ENCODE measurements around the gene CSTPP1.
"Not testable (repeated sequence)": the region's sequence is repeated elsewhere in the genome, so short reads cannot be mapped to it uniquely, and the experiment has no call there.

Gene CSTPP1

GRCh38 chr11:47185305-47186075 is 248.9 kb downstream of the CSTPP1 start:
- Histone ChIP-seq H3K36me3 (ENCODE audit: insufficient read depth, insufficient read length, low read length) (peaks cover 32% of the 10 kb centered on the region), H3K9ac (ENCODE audit: insufficient read length, low read depth) (peak overlapping the region; percentile 95), H3K9me3 (ENCODE audit: insufficient read depth, low read length) (no peaks in the 10 kb centered on the region), H3K4me1 (ENCODE audit: insufficient read depth, insufficient read length) (peaks cover 25% of the 10 kb centered on the region), H3K4me3 (ENCODE audit: insufficient read length, low read depth) (peak overlapping the region; percentile 80), H3K27me3 (ENCODE audit: insufficient read depth, insufficient read length) (no peaks in the 10 kb centered on the region)
- no peak for DNase-seq (ENCODE audit: low read depth, low spot score)
- TF ChIP-seq ZNF274 (IDR thresholded peaks at IDR 0.05; ENCODE audit: low read depth, low read length) = no peak
- no peak for TF ChIP-seq YY1 (IDR thresholded peaks at IDR 0.05; ENCODE audit: insufficient read depth, insufficient read length)
- TF ChIP-seq SUZ12 (IDR thresholded peaks at IDR 0.05; ENCODE audit: extremely low read depth, insufficient read depth, insufficient read length) = no peak

GRCh38 chr11:47186076-47186699 is 249.6 kb downstream of the CSTPP1 start, which contains the start of gene PACSIN3:
Gene PACSIN3, minus strand, starts transcription at chr11:47186434. Its CDS starts 3,707 bp downstream, at chr11:47182727.
- TF ChIP-seq SUZ12 (IDR thresholded peaks at IDR 0.05; ENCODE audit: extremely low read depth, insufficient read depth, insufficient read length) (no peak), YY1 (IDR thresholded peaks at IDR 0.05; ENCODE audit: insufficient read depth, insufficient read length) (no peak), ZNF274 (IDR thresholded peaks at IDR 0.05; ENCODE audit: low read depth, low read length) (no peak)
- no peak for DNase-seq (ENCODE audit: low read depth, low spot score)
- peak within 1 kb of the TSS; percentile 95 for H3K9ac ChIP-seq (ENCODE audit: insufficient read length, low read depth)

DNA sequence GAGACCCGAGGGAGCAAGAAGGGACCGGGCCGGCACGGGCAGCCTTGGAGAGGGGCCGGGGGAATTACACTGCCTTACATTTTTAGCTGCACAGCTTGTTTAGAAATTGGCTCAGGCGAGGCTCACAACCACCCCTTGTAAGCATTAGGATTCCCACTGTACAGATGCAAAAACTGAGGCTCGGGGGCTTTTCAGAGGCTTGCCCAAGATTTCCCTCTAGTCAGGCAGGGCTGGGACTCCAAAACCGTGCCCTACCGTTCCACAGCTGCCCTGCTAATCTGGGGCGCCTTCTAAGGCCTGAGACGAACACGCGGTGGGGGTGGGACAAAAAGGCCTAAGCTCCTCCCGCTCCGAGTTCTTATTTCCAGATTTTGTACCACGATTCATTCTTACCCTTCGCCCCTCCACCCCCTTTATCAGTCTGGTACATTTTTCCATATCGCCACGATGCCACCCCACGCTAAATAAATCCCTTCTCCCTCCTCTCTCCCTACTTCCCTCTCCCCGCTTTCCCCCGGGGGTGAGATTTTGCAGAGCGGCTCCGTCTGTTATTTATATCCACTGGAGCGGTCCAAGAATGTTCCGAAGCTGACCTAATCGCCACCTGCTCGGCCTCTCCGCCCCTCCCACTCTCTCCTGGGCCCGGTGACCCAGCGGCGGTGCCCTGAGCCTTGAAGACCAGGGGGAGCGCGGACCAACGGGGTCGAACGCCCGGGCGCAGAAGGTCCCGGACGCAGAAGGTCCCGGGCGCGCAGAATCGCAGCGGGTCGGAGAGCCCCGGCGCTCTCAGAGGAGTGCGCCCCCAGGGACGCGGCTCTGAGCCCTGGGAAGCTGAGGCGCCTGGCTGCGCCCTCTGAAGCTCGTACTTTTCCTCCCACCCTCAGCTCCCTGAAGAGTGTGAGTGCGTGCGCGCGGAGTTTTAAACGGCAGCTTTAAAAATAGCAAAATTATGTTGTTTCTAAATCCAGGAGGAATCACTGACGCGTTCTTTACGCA is 250.4 kb downstream of the CSTPP1 start:
- H3K27me3 ChIP-seq (ENCODE audit: insufficient read depth, insufficient read length) = no peaks in the 10 kb centered on the region
- peaks cover 27% of the 10 kb centered on the region for H3K4me1 ChIP-seq (ENCODE audit: insufficient read depth, insufficient read length)
- DNase-seq (ENCODE audit: low read depth, low spot score) = no peak
- no peak for TF ChIP-seq YY1 (IDR thresholded peaks at IDR 0.05; ENCODE audit: insufficient read depth, insufficient read length)
- no peak for TF ChIP-seq ZNF274 (IDR thresholded peaks at IDR 0.05; ENCODE audit: low read depth, low read length)
- H3K9ac ChIP-seq (ENCODE audit: insufficient read length, low read depth) = peak overlapping the region; percentile 94
- no peaks in the 10 kb centered on the region for H3K9me3 ChIP-seq (ENCODE audit: insufficient read depth, low read length)
- peak overlapping the region; percentile 65 for H3K4me3 ChIP-seq (ENCODE audit: insufficient read length, low read depth)
- peaks cover 26% of the 10 kb centered on the region for H3K36me3 ChIP-seq (ENCODE audit: insufficient read depth, insufficient read length, low read length)

More at GRCh38 chr11:47186076-47186699, 249.6 kb downstream of the CSTPP1 start, which contains the start of gene PACSIN3:
- peaks cover 28% of the 10 kb centered on the region for H3K36me3 ChIP-seq (ENCODE audit: insufficient read depth, insufficient read length, low read length)
- no peaks in the 10 kb centered on the region for H3K9me3 ChIP-seq (ENCODE audit: insufficient read depth, low read length)
- H3K4me3 ChIP-seq (ENCODE audit: insufficient read length, low read depth) = peak within 1 kb of the TSS; percentile 80
- peaks cover 24% of the 10 kb centered on the region for H3K4me1 ChIP-seq (ENCODE audit: insufficient read depth, insufficient read length)
- H3K27me3 ChIP-seq (ENCODE audit: insufficient read depth, insufficient read length) = no peaks in the 10 kb centered on the region

- peak overlapping the region; percentile 94 for H3K9ac ChIP-seq (ENCODE audit: insufficient read length, low read depth)
- no peak for DNase-seq (ENCODE audit: low read depth, low spot score)
- H3K9me3 ChIP-seq (ENCODE audit: insufficient read depth, low read length) = no peaks in the 10 kb centered on the region
- H3K4me3 ChIP-seq (ENCODE audit: insufficient read length, low read depth) = peak overlapping the region; percentile 65
- H3K36me3 ChIP-seq (ENCODE audit: insufficient read depth, insufficient read length, low read length) = peaks cover 19% of the 10 kb centered on the region
- TF ChIP-seq YY1 (IDR thresholded peaks at IDR 0.05; ENCODE audit: insufficient read depth, insufficient read length) (no peak), ZNF274 (IDR thresholded peaks at IDR 0.05; ENCODE audit: low read depth, low read length) (no peak), SUZ12 (IDR thresholded peaks at IDR 0.05; ENCODE audit: extremely low read depth, insufficient read depth, insufficient read length) (no peak)
- H3K4me1 ChIP-seq (ENCODE audit: insufficient read depth, insufficient read length) = peaks cover 29% of the 10 kb centered on the region
- no peaks in the 10 kb centered on the region for H3K27me3 ChIP-seq (ENCODE audit: insufficient read depth, insufficient read length)
Measured at GRCh38 chr11:47187723-47188122, 251.2 kb downstream of the CSTPP1 start.

DNA sequence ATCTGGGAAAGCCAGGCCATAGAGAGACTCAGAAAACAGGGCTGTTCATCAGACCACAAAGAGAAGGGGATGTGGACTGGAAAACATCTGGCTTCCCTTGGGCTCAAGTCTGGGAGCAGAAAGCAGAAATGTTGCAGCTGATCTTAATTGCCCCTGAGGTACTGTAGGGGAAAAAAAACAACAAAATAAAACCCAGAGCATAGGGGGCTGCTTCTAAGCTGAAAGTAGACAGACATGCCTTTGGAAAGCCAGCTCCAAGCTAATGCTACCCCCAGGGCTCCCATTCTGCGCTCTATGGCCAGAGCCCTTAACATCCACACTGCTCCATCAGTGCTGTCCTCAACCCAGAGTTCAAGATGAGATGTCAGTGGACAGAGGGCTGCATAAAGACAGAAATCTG is 251.7 kb downstream of the CSTPP1 start:
- H3K9ac ChIP-seq (ENCODE audit: insufficient read length, low read depth) = peak overlapping the region; percentile 94
- no peaks in the 10 kb centered on the region for H3K27me3 ChIP-seq (ENCODE audit: insufficient read depth, insufficient read length)
- H3K4me3 ChIP-seq (ENCODE audit: insufficient read length, low read depth) = no peak overlapping the region
- peaks cover 14% of the 10 kb centered on the region for H3K36me3 ChIP-seq (ENCODE audit: insufficient read depth, insufficient read length, low read length)
- no peaks in the 10 kb centered on the region for H3K9me3 ChIP-seq (ENCODE audit: insufficient read depth, low read length)
- peaks cover 30% of the 10 kb centered on the region for H3K4me1 ChIP-seq (ENCODE audit: insufficient read depth, insufficient read length)
- TF ChIP-seq ZNF274 (IDR thresholded peaks at IDR 0.05; ENCODE audit: low read depth, low read length) = no peak
- no peak for DNase-seq (ENCODE audit: low read depth, low spot score)

DNA sequence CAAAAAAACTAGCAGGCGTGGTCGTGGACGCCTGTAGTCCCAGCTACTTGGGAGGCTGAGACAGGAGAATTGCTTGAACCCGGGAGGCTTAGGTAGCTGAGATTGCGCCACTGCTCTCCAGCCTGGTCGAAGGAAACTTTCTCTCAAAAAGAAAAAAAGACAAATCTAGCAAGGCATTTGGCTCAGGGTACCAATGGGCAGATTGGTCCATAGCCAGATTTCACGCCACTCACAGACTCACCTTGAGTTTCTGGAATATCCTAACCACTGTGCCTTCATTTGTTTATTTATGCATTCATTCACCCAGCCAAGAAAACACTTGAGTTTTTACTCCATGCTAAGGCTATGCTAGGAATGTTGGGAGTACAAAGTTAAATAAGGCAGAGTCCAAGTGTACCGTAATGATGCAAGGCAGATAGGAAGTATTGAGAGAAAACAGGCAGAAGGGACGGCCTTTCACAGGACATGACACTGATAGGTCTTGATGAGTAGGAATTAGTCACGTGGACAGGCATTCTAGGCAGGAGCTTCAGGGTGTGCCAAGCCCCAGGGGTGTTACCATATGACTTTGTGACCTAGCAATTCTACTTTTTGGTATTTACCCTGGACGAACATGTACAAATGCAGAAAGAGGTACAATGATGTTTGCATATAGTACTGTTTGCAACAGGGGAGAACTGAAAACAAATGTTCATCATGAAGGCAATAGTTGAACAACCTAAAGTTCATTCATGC is 252.7 kb downstream of the CSTPP1 start:
- H3K36me3 ChIP-seq (ENCODE audit: insufficient read depth, insufficient read length, low read length) = peaks cover 4% of the 10 kb centered on the region
- H3K9ac ChIP-seq (ENCODE audit: insufficient read length, low read depth) = no peak overlapping the region
- H3K27me3 ChIP-seq (ENCODE audit: insufficient read depth, insufficient read length) = no peaks in the 10 kb centered on the region
- no peak overlapping the region for H3K4me3 ChIP-seq (ENCODE audit: insufficient read length, low read depth)
- no peak for DNase-seq (ENCODE audit: low read depth, low spot score)
- H3K9me3 ChIP-seq (ENCODE audit: insufficient read depth, low read length) = no peaks in the 10 kb centered on the region
- peaks cover 22% of the 10 kb centered on the region for H3K4me1 ChIP-seq (ENCODE audit: insufficient read depth, insufficient read length)
- TF ChIP-seq SUZ12 (IDR thresholded peaks at IDR 0.05; ENCODE audit: extremely low read depth, insufficient read depth, insufficient read length) (no peak), ZNF274 (IDR thresholded peaks at IDR 0.05; ENCODE audit: low read depth, low read length) (no peak), YY1 (IDR thresholded peaks at IDR 0.05; ENCODE audit: insufficient read depth, insufficient read length) (no peak)

DNA sequence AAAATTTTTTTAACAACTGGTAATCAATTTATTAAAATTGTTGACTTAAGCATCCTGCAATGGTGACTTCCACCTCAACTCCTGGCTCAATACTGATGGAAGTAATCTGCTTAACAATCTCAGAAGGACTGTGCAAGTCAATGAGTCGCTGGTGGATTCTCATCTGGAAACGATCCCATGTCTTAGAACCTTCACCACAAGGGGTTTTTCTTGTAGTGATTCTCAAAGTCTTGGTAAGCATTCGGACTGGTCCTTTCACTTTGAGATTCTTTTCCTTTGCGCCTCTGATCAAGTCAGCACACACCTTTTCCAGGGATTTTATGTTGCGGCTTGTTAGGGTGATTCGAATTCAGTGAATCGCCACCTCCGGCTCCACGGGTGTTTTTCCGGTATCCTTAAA is 254.6 kb downstream of the CSTPP1 start:
- not testable (repeated sequence) for H3K36me3 ChIP-seq (ENCODE audit: insufficient read depth, insufficient read length, low read length); H3K4me3 ChIP-seq (ENCODE audit: insufficient read length, low read depth); H3K9me3 ChIP-seq (ENCODE audit: insufficient read depth, low read length); DNase-seq (ENCODE audit: low read depth, low spot score); H3K27me3 ChIP-seq (ENCODE audit: insufficient read depth, insufficient read length); H3K9ac ChIP-seq (ENCODE audit: insufficient read length, low read depth)
- H3K4me1 ChIP-seq (ENCODE audit: insufficient read depth, insufficient read length) = peaks cover 15% of the 10 kb centered on the region
